Stimulated activated CD4-positive, alpha-beta T cell treated with anti-CD3 and anti-CD28 coated beads, Interleukin-4, amount 100 ng/mL, for 4 hours (primary cell): ENCODE results near the gene MKNK1.

ENCODE experiments used
- DNase-seq, 2 experiments: peaks; one replicate each; pipeline ENCODE4 v3.0.0-alpha.2; 2020

MKNK1 gene

DNA sequence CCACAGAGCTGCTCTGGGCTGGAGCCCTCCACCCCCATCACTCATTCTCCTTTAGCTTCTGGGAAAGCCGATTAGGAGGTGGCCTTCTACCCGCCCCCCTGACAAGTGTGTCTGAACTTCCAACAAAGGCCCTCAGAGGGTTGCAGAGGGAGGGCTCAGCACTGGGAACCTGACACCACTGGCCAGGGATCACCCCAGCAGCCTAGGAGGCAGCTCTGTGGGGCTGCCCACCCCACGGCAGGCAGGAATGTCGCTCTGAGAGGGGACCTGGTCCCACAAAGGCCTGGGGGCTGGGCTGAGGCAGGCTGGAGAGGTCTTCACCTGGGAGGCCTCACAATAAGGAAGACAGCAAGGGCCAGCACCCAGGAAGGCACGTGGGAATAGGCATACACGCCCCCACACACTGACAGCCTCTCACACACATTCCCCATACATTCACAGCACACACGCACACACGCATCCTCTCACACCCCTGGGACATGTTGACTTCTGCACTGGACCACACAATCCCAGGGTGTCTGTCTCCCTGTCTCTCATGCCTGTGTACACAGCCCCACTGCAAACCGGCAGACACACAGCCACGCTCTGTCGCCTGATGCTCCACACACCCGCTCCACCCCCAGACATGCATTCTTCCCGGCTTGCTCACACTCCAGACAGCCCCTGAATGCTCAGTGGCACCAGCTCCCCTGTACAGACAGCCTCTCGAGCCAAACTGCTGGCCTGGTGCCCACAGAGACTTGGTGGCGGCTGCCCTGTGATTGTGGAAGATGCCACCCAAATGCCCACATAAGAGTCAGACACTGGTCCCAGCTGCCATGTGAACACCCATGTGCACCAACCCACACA is 83.8 kb downstream of the MKNK1 start:
- DNase-seq, result no peak

- no peak for DNase-seq
Measured at GRCh38 chr1:46519209-46519608, 84.9 kb downstream of the MKNK1 start.

GRCh38 chr1:46517932-46518498 is 86.1 kb downstream of the MKNK1 start:
- DNase-seq, result no peak

DNA sequence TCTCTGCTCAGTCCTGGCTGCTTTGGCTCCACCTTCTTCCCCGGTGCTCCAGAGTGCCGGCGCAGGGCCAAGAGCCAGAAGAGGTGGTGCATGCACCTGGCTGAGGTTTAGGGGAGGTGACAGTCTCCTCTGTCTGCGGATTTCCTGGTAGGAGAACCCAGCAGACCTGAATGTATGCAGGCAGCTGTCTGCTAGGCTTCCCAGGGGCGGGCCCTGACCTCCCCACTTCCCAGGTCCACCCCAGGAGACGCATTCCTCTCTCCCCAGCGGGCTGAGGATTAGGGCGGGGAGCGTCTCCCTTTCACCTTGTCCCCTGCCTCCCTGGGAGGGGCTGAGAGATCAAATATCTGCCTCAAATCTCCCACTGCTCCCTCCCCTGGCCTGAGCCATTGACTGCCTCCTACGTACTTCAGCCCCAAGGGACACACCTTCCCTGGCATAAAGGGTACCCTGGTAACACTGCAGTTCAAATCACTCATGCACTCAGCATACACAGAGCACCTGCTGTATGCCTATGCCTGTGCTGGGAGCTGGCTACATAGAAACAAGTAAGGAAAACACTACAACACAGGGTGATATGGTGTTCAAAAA is 87.0 kb downstream of the MKNK1 start:
- no peak for DNase-seq

DNA sequence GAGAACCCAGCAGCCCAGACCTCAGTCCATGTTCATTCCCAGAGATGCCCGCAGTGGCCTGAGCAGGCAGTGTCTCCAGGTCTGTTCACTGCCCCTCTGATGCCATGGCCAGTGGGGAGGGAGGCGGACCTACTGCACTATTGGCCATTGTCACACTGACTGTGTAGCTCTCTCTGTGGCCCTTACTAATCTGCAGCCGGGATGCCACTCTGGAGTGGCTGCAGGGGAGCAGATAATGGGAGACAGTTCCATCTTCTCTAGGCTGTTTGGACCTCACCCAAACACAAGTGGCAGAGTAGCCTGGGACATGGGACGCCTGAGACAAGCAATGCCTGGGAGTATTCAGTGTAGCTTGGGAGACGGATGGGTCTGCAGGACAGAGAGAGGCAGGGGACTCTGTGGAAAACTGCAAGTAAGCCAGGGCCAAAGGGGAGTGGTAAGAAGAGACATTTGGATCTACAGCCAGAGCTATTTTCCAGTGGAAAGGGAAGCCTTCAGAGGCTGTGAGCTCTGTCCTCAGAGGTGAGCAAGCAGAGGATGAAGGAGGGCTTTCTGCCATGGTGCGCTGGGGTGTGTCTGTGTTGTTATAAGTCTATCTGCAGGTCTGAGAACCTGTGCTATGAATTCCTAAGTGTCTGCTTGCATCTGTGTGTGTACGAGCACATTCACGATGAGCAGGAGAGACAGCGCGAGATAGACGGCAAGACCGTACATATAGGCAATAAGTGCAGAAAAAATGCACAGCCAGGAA is 87.7 kb downstream of the MKNK1 start:
- DNase-seq, result no peak

GRCh38 chr1:46515576-46515975 is 88.5 kb downstream of the MKNK1 start:
- no peak for DNase-seq

DNA sequence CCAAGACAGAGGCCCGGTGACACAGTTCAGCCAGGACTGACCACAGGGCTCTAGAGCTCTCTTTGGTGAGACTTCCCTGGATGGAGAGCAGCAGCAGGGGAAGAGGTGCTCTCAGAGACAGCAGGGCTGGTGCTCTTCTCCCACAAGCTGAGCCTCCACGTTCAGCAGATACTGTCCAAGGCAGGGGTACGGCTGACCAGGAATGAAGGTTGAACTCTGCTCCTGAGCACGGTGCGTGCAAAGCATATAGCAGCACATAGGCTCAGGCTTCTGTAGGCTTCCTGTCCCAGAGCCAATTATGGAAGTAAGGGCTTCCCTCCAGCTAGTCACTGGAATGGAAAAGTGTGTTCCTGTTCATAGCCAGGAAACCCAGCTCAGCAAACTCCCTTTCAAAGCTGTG is 90.5 kb downstream of the MKNK1 start:
- no peak for DNase-seq

GRCh38 chr1:46512792-46513190 is 91.3 kb downstream of the MKNK1 start:
- no peak for DNase-seq

GRCh38 chr1:46512135-46512791 is 91.8 kb downstream of the MKNK1 start:
- DNase-seq, result no peak

DNA sequence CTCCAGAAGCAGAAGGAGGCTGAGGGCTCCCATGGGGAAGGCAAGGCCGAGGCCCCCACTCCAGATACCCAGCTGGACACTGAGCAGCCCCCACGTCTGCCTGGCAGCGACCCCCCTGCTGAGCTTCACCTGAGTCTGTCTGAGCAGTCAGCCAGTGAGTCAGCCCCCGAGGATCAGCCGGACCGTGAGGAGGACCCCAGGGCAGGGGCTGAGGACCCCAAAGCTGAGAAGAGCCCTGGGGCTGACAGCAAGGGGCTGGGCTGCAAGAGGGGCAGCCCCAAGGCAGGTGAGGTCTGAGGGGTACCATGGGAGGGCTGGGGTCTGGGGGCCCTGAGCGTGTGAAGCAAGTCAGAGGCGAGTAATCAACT is 93.1 kb downstream of the MKNK1 start:
- DNase-seq, result no peak

DNA sequence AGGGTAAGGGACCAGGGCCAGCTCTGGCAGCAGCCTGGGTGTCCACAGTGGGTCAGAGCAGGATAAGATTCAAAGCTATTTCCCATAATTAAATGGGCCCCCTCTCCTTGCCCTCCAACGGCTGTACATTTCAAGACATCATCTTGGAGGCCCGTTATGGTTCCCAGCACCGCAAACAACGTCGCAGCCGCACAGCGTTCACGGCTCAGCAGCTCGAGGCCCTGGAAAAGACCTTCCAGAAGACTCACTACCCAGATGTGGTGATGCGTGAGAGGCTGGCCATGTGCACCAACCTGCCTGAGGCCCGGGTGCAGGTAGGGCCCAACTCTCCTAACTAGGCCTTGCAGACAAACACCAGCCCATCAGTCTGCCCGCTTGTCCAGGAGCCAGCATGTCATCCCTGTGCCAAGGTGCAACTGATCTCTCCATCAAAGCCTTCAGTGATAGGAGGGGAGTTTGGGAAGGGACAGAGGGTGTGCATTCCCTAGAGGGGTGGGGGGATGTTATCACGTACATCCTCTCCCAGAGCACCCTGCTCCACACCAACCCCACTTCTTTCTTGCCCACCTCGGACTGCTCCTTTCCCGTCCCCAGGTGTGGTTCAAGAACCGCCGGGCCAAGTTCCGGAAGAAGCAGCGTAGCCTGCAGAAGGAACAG is 93.6 kb downstream of the MKNK1 start:
- DNase-seq, result no peak

- no peak for DNase-seq
Measured at GRCh38 chr1:46508757-46509156, 95.3 kb downstream of the MKNK1 start.
